OCI-M1 (cell line): Measurements from ENCODE around the gene ARFRP1.

Experiments used
- DNase-seq: peaks from one replicate; lab custom pipeline; 2025; lab: John Stamatoyannopoulos, UW

The ARFRP1 gene

GRCh38 chr20:63743210-63743970 lies 35.6 kb upstream of the ARFRP1 start:
- no peak for DNase-seq

GRCh38 chr20:63742381-63743024 lies 34.7 kb upstream of the ARFRP1 start:
- no peak for DNase-seq

- DNase-seq = no peak
Observed at GRCh38 chr20:63741676-63742380, 34.1 kb upstream of the ARFRP1 start.

- no peak for DNase-seq
Observed at GRCh38 chr20:63741354-63741675, 33.5 kb upstream of the ARFRP1 start.

GRCh38 chr20:63740627-63741353 lies 33.0 kb upstream of the ARFRP1 start:
- DNase-seq = peak; percentile 89

GRCh38 chr20:63740070-63740626 lies 32.4 kb upstream of the ARFRP1 start:
- peak; percentile 64 for DNase-seq

GRCh38 chr20:63739130-63740069 lies 31.6 kb upstream of the ARFRP1 start, which contains the start of gene SLC2A4RG:
Gene SLC2A4RG (plus strand): TSS chr20:63739776. CDS start chr20:63739913, 137 bp downstream.
- peak; percentile 83 for DNase-seq

- DNase-seq = no peak
Observed at GRCh38 chr20:63738687-63739129, 30.9 kb upstream of the ARFRP1 start.

GRCh38 chr20:63737945-63738686 lies 30.3 kb upstream of the ARFRP1 start:
- no peak for DNase-seq

- no peak for DNase-seq
Observed at GRCh38 chr20:63737695-63737944, 29.8 kb upstream of the ARFRP1 start.

GRCh38 chr20:63736893-63737694 lies 29.3 kb upstream of the ARFRP1 start:
- DNase-seq = no peak

GRCh38 chr20:63735859-63736718 lies 28.3 kb upstream of the ARFRP1 start, which contains the start of gene LIME1:
Gene LIME1 (plus strand): TSS chr20:63736664. CDS start chr20:63737550, 886 bp downstream.
- no peak for DNase-seq

GRCh38 chr20:63734946-63735858 lies 27.4 kb upstream of the ARFRP1 start:
- no peak for DNase-seq

- DNase-seq = no peak
Observed at GRCh38 chr20:63734111-63734945, 26.6 kb upstream of the ARFRP1 start.

- no peak for DNase-seq
Observed at GRCh38 chr20:63733579-63734081, 25.9 kb upstream of the ARFRP1 start.

GRCh38 chr20:63733117-63733516 lies 25.3 kb upstream of the ARFRP1 start:
- no peak for DNase-seq
